MM.1S (cell line): ENCODE results near the gene CARS2.
"Not testable (repeated sequence)": the region's sequence is repeated elsewhere in the genome, so short reads cannot be mapped to it uniquely, and the experiment has no call there.

ENCODE experiments used
- CTCF ChIP-seq: fragments of 300-600 bp; sonication (generic); IDR thresholded peaks from 2 replicates; pipeline ENCODE4 v1.5.1; 2016; ENCODE audit warnings: antibody characterized with exemption, low read length, mixed read lengths
- EZH2 ChIP-seq: fragments of 300-600 bp; sonication (generic); optimal IDR thresholded peaks from 2 replicates; pipeline ENCODE3; 2017; ENCODE audit warnings: low read depth, mild to moderate bottlenecking, antibody characterized with exemption, low read length, mixed read lengths
- EZH2phosphoT487 ChIP-seq: fragments of 300-600 bp; sonication (generic); IDR thresholded peaks from 2 replicates; pipeline ENCODE4 v1.6.1; 2018; ENCODE audit warnings: antibody characterized with exemption, low read length

- not testable (repeated sequence) for TF ChIP-seq CTCF, EZH2, EZH2phosphoT487
Measured at GRCh38 chr13:110658218-110658911, 47.6 kb downstream of the CARS2 start.
